Activated CD8-positive, alpha-beta memory T cell treated with anti-CD3 and anti-CD28 coated beads, Interleukin-2, amount 50 U/mL, for 4 hours (primary cell): Measurements from ENCODE around the gene TMPRSS2.
"Not testable (repeated sequence)": the region's sequence is repeated elsewhere in the genome, so short reads cannot be mapped to it uniquely, and the experiment has no call there.

Experiments
- DNase-seq: peaks from one replicate; pipeline ENCODE4 v3.0.0-alpha.2; 2020

The TMPRSS2 gene

DNA sequence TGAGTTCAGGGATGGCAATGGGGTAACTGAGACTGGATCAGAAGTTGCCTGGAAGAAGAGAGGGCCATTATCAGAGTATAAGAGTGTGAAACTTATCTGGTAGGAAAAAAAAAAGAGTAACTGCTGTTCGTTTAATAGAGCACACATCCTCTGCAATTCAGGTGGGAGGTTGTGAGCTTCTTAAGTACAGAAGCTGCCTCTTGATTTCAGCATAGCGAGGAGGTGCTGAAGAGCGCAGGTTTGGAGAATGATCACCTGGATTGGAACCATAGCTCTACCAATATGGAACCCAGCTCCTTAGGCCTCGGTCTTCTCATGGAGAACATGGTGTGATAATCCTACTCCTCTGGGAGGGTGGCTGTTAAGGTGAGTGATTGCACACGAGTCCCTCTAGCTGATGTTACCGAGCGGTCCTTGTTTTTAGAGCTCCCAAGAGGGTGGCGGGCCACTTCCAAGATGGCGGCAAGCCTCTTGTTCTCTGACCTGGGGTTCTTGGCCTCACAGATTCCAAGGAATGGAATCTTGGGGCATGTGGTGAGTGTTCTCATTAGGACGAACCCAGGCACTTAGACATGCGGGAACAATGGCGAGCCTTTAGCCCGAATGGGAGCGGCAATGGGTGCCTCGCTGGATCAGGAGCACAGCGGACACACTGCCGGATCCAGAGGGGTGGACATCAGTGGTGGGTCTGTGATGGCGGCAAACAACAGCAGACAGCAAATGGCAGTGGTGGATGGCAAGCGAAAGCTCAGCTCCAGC, 85.2 kb downstream of the TMPRSS2 start:
- DNase-seq, result no peak

DNA sequence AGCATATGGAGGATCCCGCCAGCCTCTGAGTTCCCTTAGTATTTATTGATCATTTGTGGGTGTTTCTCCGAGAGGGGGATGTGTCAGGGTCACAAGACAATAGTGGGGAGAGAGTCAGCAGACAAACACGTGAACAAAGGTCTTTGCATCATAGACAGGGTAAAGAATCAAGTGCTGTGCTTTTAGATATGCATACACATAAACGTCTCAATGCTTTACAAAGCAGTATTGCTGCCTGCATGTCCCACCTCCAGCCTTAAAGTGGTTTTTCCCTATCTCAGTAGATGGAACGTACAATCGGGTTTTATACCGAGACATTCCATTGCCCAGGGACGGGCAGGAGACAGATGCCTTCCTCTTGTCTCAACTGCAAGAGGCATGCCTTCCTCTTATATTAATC, 87.0 kb downstream of the TMPRSS2 start:
- not testable (repeated sequence) for DNase-seq

- DNase-seq, result peak; percentile 64
These were observed 87.8 kb downstream of the TMPRSS2 start for GRCh38 chr21:41419921-41420862.

- DNase-seq, result no peak
These were observed 88.8 kb downstream of the TMPRSS2 start for GRCh38 chr21:41418956-41419680.

- DNase-seq, result no peak
These were observed 89.6 kb downstream of the TMPRSS2 start for GRCh38 chr21:41418393-41418792.

DNA sequence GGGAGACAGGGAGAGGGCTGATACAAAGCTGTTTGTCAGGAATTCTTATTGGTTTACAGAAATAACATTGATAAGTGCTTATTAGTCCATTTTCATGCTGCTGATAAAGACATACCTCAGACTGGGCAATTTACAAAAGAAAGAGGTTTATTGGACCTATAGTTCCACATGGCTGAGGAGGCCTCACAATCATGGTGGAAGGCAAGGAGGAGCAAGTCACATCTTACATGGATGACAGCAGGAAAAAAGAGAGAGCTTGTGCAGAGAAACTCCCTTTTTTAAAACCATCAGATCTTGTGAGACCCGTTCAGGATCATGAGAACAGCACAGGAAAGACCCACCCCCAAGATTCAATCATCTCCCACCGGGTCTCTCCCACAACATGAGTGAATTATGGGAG, 90.5 kb downstream of the TMPRSS2 start:
- not testable (repeated sequence) for DNase-seq
